Measurements from ENCODE around the gene PDPK1. TPM values are rescaled to one million over a fixed set of nuclear protein-coding genes. Genes with fewer than 3 reads are reported as not detected.

The PDPK1 gene
- total and polyA plus RNA-seq, 12 donors, result 23.9 to 69.7 (median 41.0) TPM

GRCh38 chr16:2527071-2527783 lies 10.6 kb upstream of the PDPK1 start:
- Histone ChIP-seq H3K9me3 (replicated peaks in 1 of 3) (no peaks in the 10 kb centered on the region), H3K27me3 (no peaks in the 10 kb centered on the region), H3K36me3 (replicated peaks in 1 of 2) (peaks cover 0 to 65% of the 10 kb centered on the region in 2 donors), H3K27ac (no peak overlapping the region), H3K4me1 (replicated peaks in 1 of 2) (peaks cover 5 to 9% of the 10 kb centered on the region in 2 donors), H3K4me3 (no peak overlapping the region)
- intact Hi-C loops (cut with DNase I), result no loop called here
- WGBS, 4 donors, result 75 to 90% (median 86%) methylated on average over 6 to 12 of the region's 12 CpGs
- DNase-seq, result peak in 1 of 7 donors; percentile 20
- no peak for TF ChIP-seq CTCF (IDR thresholded peaks at IDR 0.05)
- TF ChIP-seq POLR2A (IDR thresholded peaks at IDR 0.05), result no peak

DNA sequence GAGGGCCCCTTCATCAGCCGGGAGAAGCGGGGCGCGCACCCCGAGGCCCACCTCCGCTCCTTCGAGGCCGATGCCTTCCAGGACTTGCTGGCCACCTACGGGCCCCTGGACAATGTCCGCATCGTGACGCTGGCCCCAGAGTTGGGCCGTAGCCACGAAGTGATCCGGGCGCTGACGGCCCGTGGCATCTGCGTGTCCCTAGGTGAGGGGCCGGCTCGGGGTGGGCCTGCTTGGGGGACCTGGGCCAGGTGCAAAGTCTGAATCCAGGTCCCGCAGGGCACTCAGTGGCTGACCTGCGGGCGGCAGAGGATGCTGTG lies 10.1 kb upstream of the PDPK1 start:
- H3K9me3 ChIP-seq (replicated peaks in 1 of 3), result no peaks in the 10 kb centered on the region
- H3K27me3 ChIP-seq, result no peaks in the 10 kb centered on the region
- 94 to 100% (median 97%) methylated on average over 1 to 24 of the region's 24 CpGs for WGBS, 4 donors
- peaks cover 8 to 12% of the 10 kb centered on the region in 2 donors for H3K4me1 ChIP-seq (replicated peaks in 1 of 2)
- TF ChIP-seq CTCF (IDR thresholded peaks at IDR 0.05) (no peak), POLR2A (IDR thresholded peaks at IDR 0.05) (no peak)
- DNase-seq, result no peak
- peaks cover 0 to 65% of the 10 kb centered on the region in 2 donors for H3K36me3 ChIP-seq (replicated peaks in 1 of 2)
- H3K4me3 ChIP-seq, result no peak overlapping the region
- intact Hi-C loops (cut with DNase I), result no loop called here
- no peak overlapping the region for H3K27ac ChIP-seq

DNA sequence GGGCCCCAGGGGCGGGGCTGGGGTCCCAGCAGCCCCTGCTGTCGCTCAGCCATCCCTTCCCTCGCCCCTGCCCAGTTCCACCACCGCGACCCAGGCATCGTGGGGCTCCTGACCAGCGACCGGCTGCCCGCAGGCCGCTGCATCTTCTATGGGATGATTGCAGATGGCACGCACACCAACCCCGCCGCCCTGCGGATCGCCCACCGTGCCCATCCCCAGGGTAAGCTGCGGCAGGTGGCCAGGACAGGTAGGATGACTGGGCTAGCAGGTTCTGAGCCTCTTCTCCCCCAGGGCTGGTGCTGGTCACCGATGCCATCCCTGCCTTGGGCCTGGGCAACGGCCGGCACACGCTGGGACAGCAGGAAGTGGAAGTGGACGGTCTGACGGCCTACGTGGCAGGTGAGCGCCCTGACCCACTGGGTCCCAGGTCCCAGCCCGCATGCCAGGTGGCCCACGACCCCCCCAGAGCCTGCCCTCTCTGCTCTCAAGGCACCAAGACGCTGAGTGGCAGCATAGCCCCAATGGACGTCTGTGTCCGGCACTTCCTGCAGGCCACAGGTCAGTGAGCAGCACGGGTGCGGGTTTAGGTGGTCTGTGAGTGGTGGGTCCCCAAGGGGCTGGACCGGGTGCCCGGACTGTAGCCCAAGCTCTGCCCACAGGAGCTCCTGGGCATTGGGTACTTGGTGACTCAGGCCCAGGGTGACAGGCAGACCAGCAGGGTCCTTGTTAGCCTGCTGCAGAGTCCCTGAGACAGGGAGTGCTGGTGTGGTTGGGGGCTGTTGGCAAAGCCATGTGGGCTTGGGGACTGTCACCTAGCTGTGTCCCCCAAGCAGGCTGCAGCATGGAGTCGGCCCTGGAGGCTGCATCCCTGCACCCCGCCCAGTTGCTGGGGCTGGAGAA lies 9.4 kb upstream of the PDPK1 start:
- Histone ChIP-seq H3K9me3 (replicated peaks in 1 of 3) (no peaks in the 10 kb centered on the region), H3K27ac (no peak overlapping the region), H3K4me1 (replicated peaks in 1 of 2) (peaks cover 8 to 16% of the 10 kb centered on the region in 2 donors), H3K36me3 (replicated peaks in 1 of 2) (peaks cover 0 to 60% of the 10 kb centered on the region in 2 donors), H3K27me3 (no peaks in the 10 kb centered on the region), H3K4me3 (no peak overlapping the region)
- DNase-seq, result peak in 2 of 7 donors; percentile 28 to 37
- 93 to 98% (median 94%) methylated on average over 11 to 36 of the region's 36 CpGs for WGBS, 4 donors
- intact Hi-C loops (cut with DNase I), result no loop called here
- TF ChIP-seq POLR2A (IDR thresholded peaks at IDR 0.05), result no peak
- TF ChIP-seq CTCF (IDR thresholded peaks at IDR 0.05), result no peak
